IMR-90 (cell line): Measurements from ENCODE around the gene MRPL23. TPM values are rescaled to one million over a fixed set of nuclear protein-coding genes. Genes with fewer than 3 reads are reported as not detected.

Experiments used
- ATAC-seq: fragments of 200-7000 bp; cut with Tn5 transposase; 2 replicates; pipeline ENCODE4 v1.9.1; 2020; ENCODE audit warnings: low read depth, mild to moderate bottlenecking, moderate library complexity
- BruUV-seq: library from RNA; stranded (reverse); fragments of 400-500 nt; replicated peaks from 2 replicates; lab custom pipeline; 2021; lab: Mats Ljungman, UMichigan
- CTCF ChIA-PET: fragments of 300-600 bp; formaldehyde crosslinking; extraction: SDS; loops from one replicate; lab custom pipeline; 2021; ENCODE audit warnings: antibody characterized with exemption; lab: Yijun Ruan, JAX
- POLR2A ChIA-PET: fragments of 300-600 bp; sonication (Branson Sonifier 250); formaldehyde crosslinking; loops from one replicate; lab custom pipeline; 2022; ENCODE audit warnings: antibody characterized with exemption; ENCODE audit not compliant: unreplicated experiment; lab: Charles Lee
- DNase-seq: peaks from one replicate; pipeline ENCODE4 v3.0.0; 2013
- H2AFZ ChIP-seq: replicated peaks from 2 replicates; pipeline ENCODE3; 2013; ENCODE audit warnings: low read length, mild to moderate bottlenecking; ENCODE audit not compliant: poor library complexity
- H2AK5ac ChIP-seq: 2 replicates; pipeline ENCODE4 v1.6.1; 2013; ENCODE audit warnings: low read depth, low read length, inconsistent platforms
- H2AK9ac ChIP-seq: replicated peaks from 2 replicates; pipeline ENCODE3; 2013; ENCODE audit warnings: mild to moderate bottlenecking, low read depth, low read length, moderate library complexity; ENCODE audit not compliant: poor library complexity
- H2BK120ac ChIP-seq: 2 replicates; pipeline ENCODE4 v1.6.1; 2013; ENCODE audit warnings: low read depth, low read length, inconsistent platforms
- H2BK15ac ChIP-seq: 3 replicates; pipeline ENCODE4 v1.6.1; 2013; ENCODE audit warnings: low read depth, low read length, inconsistent platforms
- H2BK20ac ChIP-seq: 2 replicates; pipeline ENCODE4 v1.6.1; 2013; ENCODE audit warnings: low read depth, mild to moderate bottlenecking, inconsistent platforms, low read length, moderate library complexity
- H2BK5ac ChIP-seq: 2 replicates; pipeline ENCODE4 v1.6.1; 2013; ENCODE audit warnings: mild to moderate bottlenecking, low read depth, low read length, inconsistent platforms; ENCODE audit not compliant: poor library complexity, severe bottlenecking
- H3K14ac ChIP-seq: replicated peaks from 2 replicates; pipeline ENCODE4 v1.6.1; 2013; ENCODE audit warnings: low read depth, low read length, inconsistent platforms
- H3K18ac ChIP-seq: 2 replicates; pipeline ENCODE4 v1.6.1; 2013; ENCODE audit warnings: low read depth, low read length, control low read depth
- H3K23ac ChIP-seq: 2 replicates; pipeline ENCODE4 v1.6.1; 2013; ENCODE audit warnings: low read depth, low read length, inconsistent platforms
- H3K27ac ChIP-seq: 2 replicates; pipeline ENCODE4 v1.5.1; 2013; ENCODE audit warnings: mild to moderate bottlenecking, control low read depth, low read length; ENCODE audit not compliant: insufficient read depth
- H3K27me3 ChIP-seq: 2 replicates; pipeline ENCODE4 v1.6.1; 2013; ENCODE audit warnings: low read length; ENCODE audit not compliant: control insufficient read depth, insufficient read depth
- H3K36me3 ChIP-seq: 2 replicates; pipeline ENCODE4 v1.6.1; 2013; ENCODE audit warnings: low read length, mixed read lengths; ENCODE audit not compliant: control insufficient read depth, insufficient read depth
- H3K4ac ChIP-seq: 2 replicates; pipeline ENCODE4 v1.6.1; 2013; ENCODE audit warnings: low read depth, low read length, inconsistent platforms
- H3K4me1 ChIP-seq: 2 replicates; pipeline ENCODE4 v1.6.1; 2013; ENCODE audit warnings: low read length, mixed read lengths; ENCODE audit not compliant: control insufficient read depth, insufficient read depth
- H3K4me2 ChIP-seq: 2 replicates; pipeline ENCODE4 v1.6.1; 2013; ENCODE audit warnings: low read depth, mild to moderate bottlenecking, control low read depth, low read length, moderate library complexity
- H3K4me3 ChIP-seq: 2 replicates; pipeline ENCODE4 v1.5.1; 2013; ENCODE audit warnings: low read depth, mild to moderate bottlenecking, control low read depth, low read length, moderate library complexity; ENCODE audit not compliant: insufficient read depth
- H3K56ac ChIP-seq: 2 replicates; pipeline ENCODE4 v1.6.1; 2013; ENCODE audit warnings: low read length, inconsistent platforms; ENCODE audit not compliant: insufficient read depth; ENCODE audit errors: extremely low read depth
- H3K79me1 ChIP-seq, 2 experiments: 2 replicates each; pipeline ENCODE4 v1.6.1; 2013; ENCODE audit warnings: low read length in 2 of 2, inconsistent platforms in 1 of 2, low read depth in 1 of 2
- H3K9ac ChIP-seq: 2 replicates; pipeline ENCODE4 v1.6.1; 2013; ENCODE audit warnings: low read depth, low read length, control low read depth
- H3K9me1 ChIP-seq: 2 replicates; pipeline ENCODE4 v1.6.1; 2013; ENCODE audit warnings: low read length, inconsistent platforms; ENCODE audit not compliant: insufficient read depth
- H3K9me3 ChIP-seq: 2 replicates; pipeline ENCODE4 v1.6.1; 2013; ENCODE audit warnings: low read length; ENCODE audit not compliant: control insufficient read depth, insufficient read depth
- H4K20me1 ChIP-seq: 2 replicates; pipeline ENCODE4 v1.6.1; 2013; ENCODE audit warnings: low read length, inconsistent platforms; ENCODE audit not compliant: insufficient read depth
- H4K5ac ChIP-seq: 2 replicates; pipeline ENCODE4 v1.6.1; 2013; ENCODE audit warnings: mild to moderate bottlenecking, low read depth, low read length, control low read depth
- H4K8ac ChIP-seq, 2 experiments: 2 replicates each; pipeline ENCODE4 v1.6.1; 2013; ENCODE audit warnings: low read depth in 2 of 2, low read length in 2 of 2, control low read depth in 1 of 2, inconsistent platforms in 1 of 2
- H4K91ac ChIP-seq: 2 replicates; pipeline ENCODE4 v1.6.1; 2013; ENCODE audit warnings: low read depth, low read length, inconsistent platforms; ENCODE audit not compliant: insufficient read depth
- BHLHE40 ChIP-seq: fragments of 150-350 bp; IDR thresholded peaks from 2 replicates; pipeline ENCODE4 v1.6.1; 2016; ENCODE audit warnings: mild to moderate bottlenecking, low read depth, low read length
- CEBPB ChIP-seq: IDR thresholded peaks from 2 replicates; pipeline ENCODE4 v1.6.1; 2012; ENCODE audit warnings: low read depth, low read length, improper control_type of control experiment
- CHD1 ChIP-seq: IDR thresholded peaks from 2 replicates; pipeline ENCODE4 v1.6.1; 2012; ENCODE audit warnings: low read depth, low read length, improper control_type of control experiment
- CTCF ChIP-seq: conservative IDR thresholded peaks from 2 replicates; pipeline ENCODE4 v1.5.1; 2012; ENCODE audit warnings: mild to moderate bottlenecking, low read depth, low read length, improper control_type of control experiment
- ELK1 ChIP-seq: fragments of 150-350 bp; IDR thresholded peaks from 2 replicates; pipeline ENCODE4 v1.6.1; 2016; ENCODE audit warnings: low read depth, mild to moderate bottlenecking, low read length, moderate library complexity, borderline replicate concordance
- FOS ChIP-seq: fragments of 150-350 bp; IDR thresholded peaks from 2 replicates; pipeline ENCODE4 v1.6.1; 2016; ENCODE audit warnings: low read depth, low read length
- MAFK ChIP-seq: IDR thresholded peaks from 2 replicates; pipeline ENCODE4 v1.6.1; 2012; ENCODE audit warnings: low read depth, low read length, improper control_type of control experiment
- MAZ ChIP-seq: IDR thresholded peaks from 2 replicates; pipeline ENCODE4 v1.6.1; 2012; ENCODE audit warnings: low read depth, mild to moderate bottlenecking, low read length, improper control_type of control experiment, moderate library complexity, borderline replicate concordance
- MXI1 ChIP-seq: IDR thresholded peaks from 2 replicates; pipeline ENCODE4 v1.6.1; 2012; ENCODE audit warnings: low read depth, mild to moderate bottlenecking, low read length, moderate library complexity, borderline replicate concordance
- NFE2L2 ChIP-seq: fragments of 150-350 bp; IDR thresholded peaks from 2 replicates; pipeline ENCODE4 v1.6.1; 2016; ENCODE audit warnings: low read depth, mild to moderate bottlenecking, low read length
- POLR2A ChIP-seq: IDR thresholded peaks from 2 replicates; pipeline ENCODE4 v1.6.1; 2012; ENCODE audit warnings: mild to moderate bottlenecking, low read depth, low read length
- RAD21 ChIP-seq: IDR thresholded peaks from 2 replicates; pipeline ENCODE4 v1.6.1; 2012; ENCODE audit warnings: low read length, improper control_type of control experiment
- RCOR1 ChIP-seq: IDR thresholded peaks from 2 replicates; pipeline ENCODE4 v1.6.1; 2012; ENCODE audit warnings: mild to moderate bottlenecking, low read length, improper control_type of control experiment; ENCODE audit not compliant: insufficient replicate concordance
- RFX5 ChIP-seq: IDR thresholded peaks from 2 replicates; pipeline ENCODE4 v1.8.0; 2012; ENCODE audit warnings: low read depth, mild to moderate bottlenecking, low read length, moderate library complexity
- SMC3 ChIP-seq: fragments of 150-350 bp; IDR thresholded peaks from 2 replicates; pipeline ENCODE4 v1.6.1; 2016; ENCODE audit warnings: low read depth, mild to moderate bottlenecking, antibody characterized with exemption, low read length, moderate library complexity
- USF2 ChIP-seq: fragments of 150-350 bp; IDR thresholded peaks from 2 replicates; pipeline ENCODE4 v1.6.1; 2017; ENCODE audit warnings: mild to moderate bottlenecking, antibody characterized with exemption, low read length, low read depth
- WGBS, 2 experiments: methylation state at CpG; one replicate each; pipeline versions ENCODE4 v1.1.5 to v1.1.7; 2013; ENCODE audit warnings: missing lambda C conversion rate in 2 of 2; ENCODE audit not compliant: insufficient read length in 1 of 2; ENCODE audit errors: extremely low coverage in 2 of 2; 5-methylcytosine and 5-hydroxymethylcytosine counted together
- dilution Hi-C: fragments of 300-500 bp; cut with HindIII; formaldehyde crosslinking; loops from one replicate; pipeline ENCODE4 v1.14.3; 2018; ENCODE audit warnings: low sequenced_read_pairs; ENCODE audit not compliant: unreplicated experiment
- in situ Hi-C: fragments of 300-500 bp; cut with MboI; formaldehyde crosslinking; loops from 3 replicates; pipeline ENCODE4 v1.14.3; 2019; ENCODE audit warnings: low sequenced_read_pairs, inconsistent platforms, mixed read lengths
- intact Hi-C: fragments of 100-400 bp; cut with micrococcal nuclease; formaldehyde crosslinking; loops from 2 replicates; pipeline ENCODE4 v1.10.0; 2022
- polyA plus RNA-seq, 3 experiments: library from polyadenylated mRNA; depleted of rRNA; stranded (reverse); fragments of >200 nt; gene quantifications; 2 replicates each; pipeline ENCODE4 v1.2.3, GENCODE V29; 2012; ENCODE audit warnings: low replicate concordance in 1 of 3
- total RNA-seq: library from RNA; depleted of rRNA; stranded (reverse); fragments of >200 nt; gene quantifications from 2 replicates; pipeline ENCODE4 v1.2.3, GENCODE V29; 2012

Gene MRPL23
- total and polyA plus RNA-seq, 2 of the 4 experiments (the other 2 are of a cell fraction), result 68.4 to 114 TPM

GRCh38 chr11:1983601-1983961, 36.4 kb downstream of the MRPL23 start:
- no peaks in the 10 kb centered on the region for H3K9me3 ChIP-seq
- H2BK120ac ChIP-seq, result no peak overlapping the region
- H3K23ac ChIP-seq, result no peak overlapping the region
- H4K91ac ChIP-seq, result no peak overlapping the region
- in situ Hi-C loops (no loop called here), intact Hi-C loops (no loop called here), dilution Hi-C loops (no loop called here)
- no peaks in the 10 kb centered on the region for H3K9me1 ChIP-seq
- H4K5ac ChIP-seq, result no peak overlapping the region
- H3K27me3 ChIP-seq, result no peaks in the 10 kb centered on the region
- no peak overlapping the region for H2AK5ac ChIP-seq
- no peak overlapping the region for H3K27ac ChIP-seq
- no peak overlapping the region for H2BK5ac ChIP-seq
- no peak overlapping the region for H3K56ac ChIP-seq
- no peak overlapping the region for H2BK15ac ChIP-seq
- TF ChIP-seq RAD21 (no peak), MAFK (no peak), CHD1 (no peak), FOS (no peak), RFX5 (no peak), ELK1 (no peak), USF2 (no peak), RCOR1 (no peak), BHLHE40 (no peak), CTCF (no peak), MAZ (no peak), POLR2A (no peak), CEBPB (no peak), MXI1 (no peak), SMC3 (no peak), NFE2L2 (no peak)
- no peaks in the 10 kb centered on the region for H4K20me1 ChIP-seq
- H3K79me1 ChIP-seq, result no peaks in the 10 kb centered on the region
- ATAC-seq (no peak), DNase-seq (no peak)
- no peak overlapping the region for H3K4me2 ChIP-seq
- BruUV-seq, result no TSS peak
- ChIA-PET POLR2A (no interaction called here), CTCF (no interaction called here)
- H3K14ac ChIP-seq, result no peak overlapping the region
- H3K36me3 ChIP-seq, result no peaks in the 10 kb centered on the region
- H3K18ac ChIP-seq, result no peak overlapping the region
- no peak overlapping the region for H4K8ac ChIP-seq
- no peak overlapping the region for H2AK9ac ChIP-seq
- no peaks in the 10 kb centered on the region for H3K4me1 ChIP-seq
- H2AFZ ChIP-seq, result no peak overlapping the region
- H3K9ac ChIP-seq, result no peak overlapping the region
- no peak overlapping the region for H2BK20ac ChIP-seq
- no peak overlapping the region for H3K4me3 ChIP-seq
- H3K4ac ChIP-seq, result no peak overlapping the region
- WGBS, 2 experiments, result no CpG with 5 or more reads among the region's 12 CpGs
